ENCODE measurements around the gene SHKBP1. TPM values are rescaled to one million over a fixed set of nuclear protein-coding genes. Genes with fewer than 3 reads are reported as not detected.
A peak's percentile ranks its signal among the peaks of the same experiment; 100 is the strongest.

SHKBP1 gene, protein sequence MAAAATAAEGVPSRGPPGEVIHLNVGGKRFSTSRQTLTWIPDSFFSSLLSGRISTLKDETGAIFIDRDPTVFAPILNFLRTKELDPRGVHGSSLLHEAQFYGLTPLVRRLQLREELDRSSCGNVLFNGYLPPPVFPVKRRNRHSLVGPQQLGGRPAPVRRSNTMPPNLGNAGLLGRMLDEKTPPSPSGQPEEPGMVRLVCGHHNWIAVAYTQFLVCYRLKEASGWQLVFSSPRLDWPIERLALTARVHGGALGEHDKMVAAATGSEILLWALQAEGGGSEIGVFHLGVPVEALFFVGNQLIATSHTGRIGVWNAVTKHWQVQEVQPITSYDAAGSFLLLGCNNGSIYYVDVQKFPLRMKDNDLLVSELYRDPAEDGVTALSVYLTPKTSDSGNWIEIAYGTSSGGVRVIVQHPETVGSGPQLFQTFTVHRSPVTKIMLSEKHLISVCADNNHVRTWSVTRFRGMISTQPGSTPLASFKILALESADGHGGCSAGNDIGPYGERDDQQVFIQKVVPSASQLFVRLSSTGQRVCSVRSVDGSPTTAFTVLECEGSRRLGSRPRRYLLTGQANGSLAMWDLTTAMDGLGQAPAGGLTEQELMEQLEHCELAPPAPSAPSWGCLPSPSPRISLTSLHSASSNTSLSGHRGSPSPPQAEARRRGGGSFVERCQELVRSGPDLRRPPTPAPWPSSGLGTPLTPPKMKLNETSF
- 10 to 100 TPM; 15.8 to 35.6 TPM for total RNA-seq

DNA sequence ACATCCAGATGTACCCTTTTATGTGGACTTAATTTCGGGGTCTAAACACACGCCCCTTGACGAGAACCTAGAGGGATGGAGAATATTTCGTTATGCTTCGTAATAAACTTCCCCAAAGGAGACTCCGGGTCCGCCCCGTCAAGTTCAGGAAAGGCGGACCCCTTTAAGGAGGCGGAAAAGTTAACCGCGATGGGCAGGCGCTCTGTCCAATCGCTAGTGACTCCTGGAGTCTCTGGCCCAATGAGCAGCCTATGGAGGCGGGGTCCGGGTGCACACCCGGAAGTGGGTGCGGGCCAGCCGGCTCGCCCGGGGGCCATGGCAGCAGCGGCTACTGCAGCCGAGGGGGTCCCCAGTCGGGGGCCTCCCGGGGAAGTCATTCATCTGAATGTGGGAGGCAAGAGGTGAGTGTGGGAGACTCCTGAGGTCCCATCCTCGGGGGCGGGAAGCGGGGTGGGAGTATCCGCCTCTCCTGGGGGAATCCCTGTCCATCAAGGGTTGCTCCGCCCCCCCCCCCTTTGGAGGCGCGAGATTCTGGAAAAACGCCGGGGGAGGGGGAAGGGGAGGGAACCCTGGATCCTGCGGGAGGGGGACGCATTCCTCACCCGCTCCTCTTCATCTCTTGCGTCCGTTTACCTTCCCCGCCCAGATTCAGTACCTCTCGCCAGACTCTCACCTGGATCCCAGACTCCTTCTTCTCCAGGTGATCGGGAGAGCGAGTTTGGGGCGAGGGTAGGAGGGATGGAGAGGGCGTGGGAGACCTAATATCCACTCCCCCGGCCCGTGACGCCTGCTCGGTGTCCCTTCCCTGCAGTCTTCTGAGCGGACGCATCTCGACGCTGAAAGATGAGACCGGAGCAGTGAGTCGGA, at the start of gene SHKBP1:
TSS of gene SHKBP1 (plus strand) at position 289 of the 867 bp plus-strand sequence. CDS start at position 316, 27 bp downstream.
- peak within 1 kb of the TSS; percentile 73 to 80 for H3K27ac ChIP-seq
- peaks cover 11% of the 10 kb centered on the region for H3K36me3 ChIP-seq
- no peaks in the 10 kb centered on the region for H3K9me3 ChIP-seq
- peaks cover 0 to 22% of the 10 kb centered on the region in 2 donors for H3K4me1 ChIP-seq
- H3K4me3 ChIP-seq, result peak within 1 kb of the TSS; percentile 72 to 78
- peak; percentile 95 for DNase-seq (ENCODE audit: low spot score)
- H3K27me3 ChIP-seq, result no peaks in the 10 kb centered on the region
- TF ChIP-seq, protein P1, sequence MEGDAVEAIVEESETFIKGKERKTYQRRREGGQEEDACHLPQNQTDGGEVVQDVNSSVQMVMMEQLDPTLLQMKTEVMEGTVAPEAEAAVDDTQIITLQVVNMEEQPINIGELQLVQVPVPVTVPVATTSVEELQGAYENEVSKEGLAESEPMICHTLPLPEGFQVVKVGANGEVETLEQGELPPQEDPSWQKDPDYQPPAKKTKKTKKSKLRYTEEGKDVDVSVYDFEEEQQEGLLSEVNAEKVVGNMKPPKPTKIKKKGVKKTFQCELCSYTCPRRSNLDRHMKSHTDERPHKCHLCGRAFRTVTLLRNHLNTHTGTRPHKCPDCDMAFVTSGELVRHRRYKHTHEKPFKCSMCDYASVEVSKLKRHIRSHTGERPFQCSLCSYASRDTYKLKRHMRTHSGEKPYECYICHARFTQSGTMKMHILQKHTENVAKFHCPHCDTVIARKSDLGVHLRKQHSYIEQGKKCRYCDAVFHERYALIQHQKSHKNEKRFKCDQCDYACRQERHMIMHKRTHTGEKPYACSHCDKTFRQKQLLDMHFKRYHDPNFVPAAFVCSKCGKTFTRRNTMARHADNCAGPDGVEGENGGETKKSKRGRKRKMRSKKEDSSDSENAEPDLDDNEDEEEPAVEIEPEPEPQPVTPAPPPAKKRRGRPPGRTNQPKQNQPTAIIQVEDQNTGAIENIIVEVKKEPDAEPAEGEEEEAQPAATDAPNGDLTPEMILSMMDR (IDR thresholded peaks at IDR 0.05), result no peak

DNA sequence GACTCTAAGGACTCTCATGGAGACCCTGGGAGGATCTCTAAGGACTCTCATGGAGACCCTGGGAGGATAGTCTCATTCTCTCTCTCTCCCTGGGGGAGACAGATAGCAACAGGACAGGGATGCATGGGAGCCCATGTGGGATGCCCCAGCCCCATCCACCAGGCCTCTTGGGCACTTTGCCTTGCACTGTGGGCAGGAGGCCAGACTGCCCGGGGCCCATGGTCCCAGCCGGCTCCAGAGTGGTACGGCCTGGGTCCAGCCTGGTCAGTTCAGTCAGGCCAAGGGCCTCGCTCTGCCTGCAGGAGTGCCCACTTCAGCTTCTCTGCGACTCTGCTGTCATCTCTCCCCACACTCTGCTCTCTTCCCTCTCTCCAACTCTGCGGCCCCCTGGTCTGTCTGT, 48.6 kb upstream of the SHKBP1 start:
- Histone ChIP-seq H3K36me3 (no peaks in the 10 kb centered on the region), H3K27me3 (no peaks in the 10 kb centered on the region), H3K9me3 (no peaks in the 10 kb centered on the region), H3K4me3 (no peak overlapping the region), H3K4me1 (peaks cover 0 to 9% of the 10 kb centered on the region in 2 donors), H3K27ac (no peak overlapping the region)
- TF ChIP-seq, protein P1 (IDR thresholded peaks at IDR 0.05), result no peak
- DNase-seq (ENCODE audit: low spot score), result no peak

DNA sequence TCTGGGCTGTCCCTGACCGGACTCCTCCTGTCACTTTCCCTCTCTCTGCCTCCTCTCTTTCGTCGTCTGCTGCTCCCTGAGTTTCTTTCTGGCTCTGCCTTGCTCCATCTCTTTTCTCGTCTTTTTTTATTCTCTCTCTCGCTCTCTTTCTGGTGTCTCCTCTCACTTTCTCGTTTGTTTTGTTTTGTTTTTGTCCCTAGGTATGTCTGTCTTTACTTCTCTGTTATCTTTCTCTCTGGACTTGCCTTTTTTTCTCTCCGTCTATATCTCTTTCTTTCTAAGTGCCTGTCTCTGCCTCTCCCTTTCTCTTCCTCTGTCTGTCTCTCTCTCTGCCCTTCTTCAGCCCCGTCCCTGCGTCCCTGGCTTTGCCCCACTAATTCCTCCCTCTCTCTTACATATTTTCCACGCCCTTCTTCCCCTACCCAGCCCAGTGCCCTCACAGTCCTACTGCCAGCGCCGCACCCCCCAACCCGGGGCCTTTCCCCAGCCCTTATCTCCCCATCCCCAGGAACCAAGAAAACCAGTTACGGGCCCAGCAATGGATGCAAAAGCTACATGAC, 48.1 kb upstream of the SHKBP1 start:
- H3K9me3 ChIP-seq, result no peaks in the 10 kb centered on the region
- H3K36me3 ChIP-seq, result no peaks in the 10 kb centered on the region
- H3K4me1 ChIP-seq, result peaks cover 0 to 9% of the 10 kb centered on the region in 2 donors
- no peak overlapping the region for H3K4me3 ChIP-seq
- TF ChIP-seq, protein P1 (IDR thresholded peaks at IDR 0.05), result no peak
- no peaks in the 10 kb centered on the region for H3K27me3 ChIP-seq
- DNase-seq (ENCODE audit: low spot score), result no peak
- H3K27ac ChIP-seq, result no peak overlapping the region

DNA sequence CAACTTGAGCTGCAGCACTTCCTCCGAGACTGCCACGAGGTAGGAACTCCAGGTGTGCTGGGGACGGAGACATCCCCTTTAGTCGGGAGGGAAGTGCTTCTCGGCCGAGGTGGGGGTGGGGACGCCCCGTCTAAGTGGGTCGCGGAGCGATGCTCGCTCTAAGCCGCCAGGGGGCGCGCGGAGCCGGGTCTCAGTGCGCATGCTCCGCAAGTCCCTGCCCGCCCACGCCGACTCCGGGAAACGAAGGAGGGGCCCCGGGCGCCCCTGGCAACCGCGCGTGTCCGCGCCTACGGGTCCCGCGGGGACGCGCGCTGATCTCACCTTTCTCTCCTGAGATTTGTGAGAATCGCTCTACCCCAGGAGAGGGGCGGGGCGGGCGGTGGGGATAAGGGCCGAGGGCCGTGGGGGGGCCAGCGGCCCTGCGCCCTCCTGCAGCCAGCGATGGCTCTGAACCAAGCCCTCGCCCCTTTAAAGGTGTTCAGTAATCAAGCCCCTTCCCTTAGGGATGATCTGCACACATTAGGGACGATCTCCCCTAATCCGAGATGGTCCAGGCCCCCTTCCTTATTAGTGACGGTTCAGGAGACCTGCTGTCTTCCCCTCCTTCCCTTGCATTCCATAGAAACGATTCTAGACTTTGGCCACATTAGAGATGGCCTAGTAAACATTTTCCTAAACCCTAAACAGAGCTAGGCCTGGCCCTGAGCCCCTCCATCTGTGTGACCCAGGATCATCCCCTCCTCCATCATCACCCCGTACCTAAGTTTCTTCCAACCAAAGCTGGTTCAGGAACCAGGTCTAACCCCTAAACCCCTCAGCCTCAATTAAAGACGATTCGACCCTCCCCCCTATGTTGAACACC, 47.3 kb upstream of the SHKBP1 start:
- H3K9me3 ChIP-seq, result no peaks in the 10 kb centered on the region
- no peaks in the 10 kb centered on the region for H3K36me3 ChIP-seq
- peak; percentile 82 for DNase-seq (ENCODE audit: low spot score)
- TF ChIP-seq, protein P1 (IDR thresholded peaks at IDR 0.05), result peak; percentile 87 to 99
- H3K4me3 ChIP-seq, result peak overlapping the region; percentile 38 to 58
- H3K27me3 ChIP-seq, result no peaks in the 10 kb centered on the region
- H3K4me1 ChIP-seq, result peaks cover 0 to 9% of the 10 kb centered on the region in 2 donors
- H3K27ac ChIP-seq, result peak overlapping the region in 1 of 2 donors; percentile 40
